Ovary (tissue), 9 donors: ENCODE measurements around the gene PALS2. TPM values are rescaled to one million over a fixed set of nuclear protein-coding genes. Genes with fewer than 3 reads are reported as not detected.

ENCODE experiments used
- polyA plus RNA-seq, 2 donors: library from polyadenylated mRNA; stranded (reverse); fragments of 200-250 nt in 1 of 2; fragments of 350-450 nt in 1 of 2; fragmentation: Illumina TruSeq in 1 of 2; extraction: RNeasy Lipid Tissue Mini Kit (QIAGEN cat#74804) in 1 of 2; gene quantifications; one replicate each; pipeline ENCODE4 v1.2.3, GENCODE V29; 2013 to 2014
- small RNA-seq: library from RNA; depleted of rRNA; stranded (forward); fragments of <200 nt; gene quantifications from one replicate; pipeline ENCODE3, GENCODE V24; 2016
- total RNA-seq, 7 donors: library from RNA; depleted of rRNA in 2 of 7; stranded (reverse); fragments of >200 nt in 2 of 7; fragmentation: NEBNext Ultra II Directional in 3 of 7; extraction: Animal tissue kit (Norgen Biotek cat#: 25700) in 3 of 7; gene quantifications; one replicate each; pipeline versions ENCODE4 v1.1.0 to v1.2.4, GENCODE V29; 2016 to 2023
- donor health status: DM: no; HTN: no; CAD: no; lungs with moderate emphysema.
- donor health status: DM: no; HTN: no; CAD: no.
- donor health status: Bipolar disorder and iron deficiency.
- donor health status: DM: yes; HTN: yes; CAD: no.
- donor health status: DM: no; HTN: no; CAD: no.
- donor health status: DM: yes; HTN: yes; CAD: no.

The PALS2 gene
- total and polyA plus RNA-seq, 9 donors, result 4.9 to 271 (median 57.9) TPM

Small RNA genes within 50 kb of the gene (small RNA-seq; reads per million reads assigned to genes)
- gene RNU6-1103P, result not detected
- not detected for gene SUMO2P14

Other genes starting within 250 kb of the PALS2 start
- 10 to 100 TPM; 14.3 to 37.0 (median 31.2) TPM for gene GSDME, start 184.0 kb downstream of the PALS2 start, total RNA-seq
- 10 to 100 TPM; 20.3 to 29.2 TPM for gene GSDME, start 184.0 kb downstream of the PALS2 start, polyA plus RNA-seq